Endothelial cell of umbilical vein (primary cell): ENCODE data around the gene COPS2. TPM values are rescaled to one million over a fixed set of nuclear protein-coding genes. Genes with fewer than 3 reads are reported as not detected.

Experiments
- BruUV-seq: library from RNA; stranded (reverse); fragments of 400-500 nt; replicated peaks from 2 replicates; lab custom pipeline; 2021; lab: Mats Ljungman, UMichigan
- CTCF ChIA-PET: fragments of 300-600, 350-600 bp; sonication (Branson Sonifier 250); formaldehyde crosslinking; loops from one replicate; lab custom pipeline; 2021; ENCODE audit warnings: antibody characterized with exemption, inconsistent platforms; lab: Charles Lee
- POLR2A ChIA-PET: fragments of 300-600, 350-600 bp; sonication (Branson Sonifier 250); formaldehyde crosslinking; loops from one replicate; lab custom pipeline; 2021; ENCODE audit warnings: antibody characterized with exemption, inconsistent platforms; lab: Charles Lee
- DNase-seq: peaks from one replicate; pipeline ENCODE4 v3.0.0-alpha.2; 2011; ENCODE audit warnings: low read depth, low spot score
- FAIRE-seq: peaks from 2 replicates; lab custom pipeline; 2011; peaks lifted over from hg19 to GRCh38; lab: Jason Lieb, UNC
- H2AFZ ChIP-seq: 2 replicates; pipeline ENCODE4 v1.6.0; 2012; ENCODE audit warnings: low read depth, low read length, control low read depth, inconsistent platforms
- H3K27ac ChIP-seq: 2 replicates; pipeline ENCODE4 v1.5.1; 2011; ENCODE audit warnings: low read depth, mild to moderate bottlenecking, control low read depth, low read length, moderate library complexity; ENCODE audit not compliant: insufficient read depth
- H3K27me3 ChIP-seq, 2 experiments: 2 replicates each; pipeline versions ENCODE4 v1.6.0 to v1.6.1; 2011; ENCODE audit warnings: low read length in 2 of 2, mixed read lengths in 1 of 2; ENCODE audit not compliant: control insufficient read depth in 2 of 2, insufficient read depth in 2 of 2
- H3K36me3 ChIP-seq, 2 experiments: 2 replicates in 1 of 2; 3 replicates in 1 of 2; pipeline ENCODE4 v1.5.1; 2011; ENCODE audit warnings: low read length in 2 of 2, mild to moderate bottlenecking in 1 of 2, moderate library complexity in 1 of 2; ENCODE audit not compliant: control insufficient read depth in 2 of 2, insufficient read depth in 2 of 2; ENCODE audit errors: extremely low read depth in 1 of 2
- H3K4me1 ChIP-seq: 3 replicates; pipeline ENCODE4 v1.5.1; 2011; ENCODE audit warnings: mild to moderate bottlenecking, low read length; ENCODE audit not compliant: control insufficient read depth, insufficient read depth; ENCODE audit errors: extremely low read depth
- H3K4me2 ChIP-seq: 2 replicates; pipeline ENCODE4 v1.6.1; 2011; ENCODE audit warnings: low read length, control low read depth, mixed read lengths; ENCODE audit not compliant: insufficient read depth
- H3K4me3 ChIP-seq, 3 experiments: fragments of 200-600 bp in 1 of 3; sonication (generic), shearing (Covaris generic) in 1 of 3; replicated peaks in 1 of 3; 2 replicates each; pipeline ENCODE4 v1.5.1; 2011 to 2016; ENCODE audit warnings: control low read depth in 3 of 3, low read length in 3 of 3, mild to moderate bottlenecking in 2 of 3, inconsistent platforms in 1 of 3, low read depth in 1 of 3, moderate library complexity in 1 of 3; ENCODE audit not compliant: insufficient read depth in 1 of 3
- H3K79me2 ChIP-seq: 2 replicates; pipeline ENCODE4 v1.6.0; 2012; ENCODE audit warnings: low read length, inconsistent platforms; ENCODE audit not compliant: control insufficient read depth, insufficient read depth
- H3K9ac ChIP-seq: replicated peaks from 2 replicates; pipeline ENCODE3; 2011; ENCODE audit warnings: low read length, control low read depth; ENCODE audit not compliant: insufficient read depth; ENCODE audit errors: extremely low read depth
- H3K9me1 ChIP-seq: replicated peaks from 3 replicates; pipeline ENCODE4 v1.6.0; 2011; ENCODE audit warnings: mild to moderate bottlenecking, low read length; ENCODE audit not compliant: control insufficient read depth, insufficient read depth; ENCODE audit errors: extremely low read depth
- H3K9me3 ChIP-seq: replicated peaks from 2 replicates; pipeline ENCODE4 v1.5.1; 2012; ENCODE audit warnings: low read length, inconsistent platforms; ENCODE audit not compliant: control insufficient read depth, insufficient read depth
- H4K20me1 ChIP-seq: replicated peaks from 2 replicates; pipeline ENCODE3; 2011; ENCODE audit warnings: mild to moderate bottlenecking, low read length; ENCODE audit not compliant: control insufficient read depth, insufficient read depth; ENCODE audit errors: extremely low read depth
- EZH2 ChIP-seq: IDR thresholded peaks from 2 replicates; pipeline ENCODE4 v1.6.1; 2012; ENCODE audit warnings: borderline replicate concordance, low read depth, mild to moderate bottlenecking, moderate library complexity, low read length, inconsistent platforms; ENCODE audit not compliant: severe bottlenecking
- FOS ChIP-seq: IDR thresholded peaks from 2 replicates; pipeline ENCODE4 v1.6.1; 2011; ENCODE audit warnings: mild to moderate bottlenecking, low read length, moderate library complexity, borderline replicate concordance; ENCODE audit not compliant: insufficient read depth
- GATA2 ChIP-seq: IDR thresholded peaks from 2 replicates; pipeline ENCODE4 v1.7.0; 2011; ENCODE audit warnings: low read depth, mild to moderate bottlenecking, moderate library complexity, mixed read lengths, low read length; ENCODE audit not compliant: insufficient read length, insufficient read depth
- JUN ChIP-seq: IDR thresholded peaks from 2 replicates; pipeline ENCODE4 v1.6.1; 2011; ENCODE audit warnings: borderline replicate concordance, low read depth; ENCODE audit not compliant: insufficient read length, insufficient read depth
- POLR2AphosphoS5 ChIP-seq: IDR thresholded peaks from 2 replicates; pipeline ENCODE4 v1.6.1; 2012; ENCODE audit warnings: low read depth, mild to moderate bottlenecking, control low read depth, low read length, moderate library complexity; ENCODE audit not compliant: insufficient read depth
- dilution Hi-C: fragments of 300-500 bp; cut with MboI; formaldehyde crosslinking; loops from one replicate; pipeline ENCODE4 v1.15.0; 2019; ENCODE audit warnings: low sequenced_read_pairs; ENCODE audit not compliant: extremely low pct_ligation_motif_present
- intact Hi-C: fragments of 100-400 bp; cut with micrococcal nuclease; formaldehyde crosslinking; loops from one replicate; pipeline ENCODE4 v1.10.0; 2022
- polyA plus RNA-seq, 4 experiments: library from polyadenylated mRNA; depleted of rRNA in 3 of 4; stranded (reverse) in 3 of 4; unstranded in 1 of 4; fragments of >200 nt; gene quantifications; 2 replicates each; pipeline versions ENCODE4 v1.2.1 to v1.2.3, GENCODE V29; 2011 to 2012; ENCODE audit warnings: missing spikeins in 1 of 4
- total RNA-seq: library from RNA; stranded (reverse); gene quantifications from 2 replicates; pipeline ENCODE4 v1.2.3, GENCODE V29; 2021

COPS2 gene
- total and polyA plus RNA-seq, 2 donors (not counting 3 experiments of a cell fraction or from before 2014, with no cell fraction given), result 20.2 to 79.3 TPM

DNA sequence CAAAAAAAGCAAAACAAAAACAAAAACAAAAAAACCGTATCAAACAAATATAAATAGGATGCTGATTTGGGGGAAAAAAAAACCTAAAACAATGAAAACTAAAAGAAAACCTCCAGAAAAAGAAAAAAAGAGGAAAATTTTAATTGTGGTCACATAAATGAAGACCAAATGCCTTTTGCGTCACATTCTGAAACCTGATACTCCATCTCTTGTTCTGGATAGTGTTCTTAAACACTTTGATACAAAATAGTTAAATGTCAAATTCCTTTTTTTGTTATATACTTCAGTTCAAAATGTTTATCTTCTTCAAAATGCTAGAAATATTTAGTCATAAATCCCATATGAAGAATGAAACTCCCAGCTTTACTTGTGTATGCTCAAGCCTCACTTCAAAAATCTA, 31.0 kb downstream of the COPS2 start:
- Histone ChIP-seq H3K27me3 (no peaks in the 10 kb centered on the region), H3K4me3 (no peak overlapping the region), H3K79me2 (no peaks in the 10 kb centered on the region), H2AFZ (no peak overlapping the region), H4K20me1 (no peaks in the 10 kb centered on the region), H3K9ac (no peak overlapping the region), H3K4me2 (no peak overlapping the region), H3K9me3 (no peaks in the 10 kb centered on the region), H3K36me3 (peaks cover 3 to 13% of the 10 kb centered on the region in 2 experiments), H3K9me1 (no peaks in the 10 kb centered on the region), H3K4me1 (peaks cover 15% of the 10 kb centered on the region), H3K27ac (no peak overlapping the region)
- intact Hi-C loops (no loop called here), dilution Hi-C loops (no loop called here)
- ChIA-PET CTCF (interaction anchor here (1.3 to 3.1 kb wide), 2 partner anchors 21 to 78 kb away, joined by 4 to 13 read pairs; partner anchors contain the start of gene SECISBP2L), POLR2A (no interaction called here)
- TF ChIP-seq EZH2 (no peak), POLR2AphosphoS5 (no peak), JUN (no peak)
- FAIRE-seq (no peak), DNase-seq (no peak)
- BruUV-seq, result no TSS peak

GRCh38 chr15:49122541-49123062, 32.8 kb downstream of the COPS2 start:
- no peak overlapping the region for H3K9ac ChIP-seq
- H3K4me1 ChIP-seq, result peaks cover 15% of the 10 kb centered on the region
- H3K4me2 ChIP-seq, result peak overlapping the region; percentile 67
- intact Hi-C loops (no loop called here), dilution Hi-C loops (no loop called here)
- no peak for FAIRE-seq
- ChIA-PET CTCF (interaction anchor here (0.6 to 1.4 kb wide), 8 partner anchors 10 to 147 kb away, joined by 3 to 13 read pairs (median 4); partner anchors contain the start of gene SECISBP2L), POLR2A (interaction anchor here (1.0 kb wide), 1 partner anchor 16 kb away, joined by 3 read pairs; no protein-coding TSS in a partner anchor)
- DNase-seq, result peak; percentile 37
- H2AFZ ChIP-seq, result no peak overlapping the region
- peak; percentile 8 for TF ChIP-seq FOS
- TF ChIP-seq GATA2, result no peak
- H3K27ac ChIP-seq, result peak overlapping the region; percentile 29
- H3K27me3 ChIP-seq, result no peaks in the 10 kb centered on the region
- H3K9me1 ChIP-seq, result no peaks in the 10 kb centered on the region
- H4K20me1 ChIP-seq, result no peaks in the 10 kb centered on the region
- H3K79me2 ChIP-seq, result no peaks in the 10 kb centered on the region
- peaks cover under 1 to 4% of the 10 kb centered on the region in 2 experiments for H3K36me3 ChIP-seq
- H3K9me3 ChIP-seq, result no peaks in the 10 kb centered on the region
- no peak overlapping the region for H3K4me3 ChIP-seq
- no TSS peak for BruUV-seq
